HL-60/S4 (cell line): Measurements from ENCODE around the gene KDM2A.

ENCODE experiments used
- in situ Hi-C: fragments of 300-500 bp; cut with MboI; formaldehyde crosslinking; loops from 2 replicates; pipeline ENCODE4 v1.14.3; 2022; ENCODE audit warnings: low sequenced_read_pairs

Gene KDM2A

GRCh38 chr11:67271205-67271540 is 152.1 kb downstream of the KDM2A start:
- in situ Hi-C loops = no loop called here

- in situ Hi-C loops = no loop called here
These were observed 152.7 kb downstream of the KDM2A start for GRCh38 chr11:67271541-67272284.

- in situ Hi-C loops = no loop called here
These were observed 153.5 kb downstream of the KDM2A start for GRCh38 chr11:67272327-67273259.

- in situ Hi-C loops = no loop called here
These were observed 154.4 kb downstream of the KDM2A start for GRCh38 chr11:67273260-67273990.

- in situ Hi-C loops = no loop called here
These were observed 155.9 kb downstream of the KDM2A start for GRCh38 chr11:67274768-67275605.

GRCh38 chr11:67275606-67276409 is 156.7 kb downstream of the KDM2A start:
- in situ Hi-C loops = no loop called here

GRCh38 chr11:67276781-67277230 is 157.7 kb downstream of the KDM2A start:
- in situ Hi-C loops = no loop called here

GRCh38 chr11:67277231-67277961 is 158.3 kb downstream of the KDM2A start:
- in situ Hi-C loops = no loop called here

GRCh38 chr11:67278135-67278938 is 159.3 kb downstream of the KDM2A start:
- in situ Hi-C loops = no loop called here

GRCh38 chr11:67278939-67279588 is 160.0 kb downstream of the KDM2A start:
- in situ Hi-C loops = no loop called here

GRCh38 chr11:67279589-67280340 is 160.7 kb downstream of the KDM2A start:
- in situ Hi-C loops = no loop called here

GRCh38 chr11:67280341-67280787 is 161.3 kb downstream of the KDM2A start:
- in situ Hi-C loops = no loop called here

- in situ Hi-C loops = no loop called here
These were observed 161.9 kb downstream of the KDM2A start for GRCh38 chr11:67280788-67281551.

- in situ Hi-C loops = no loop called here
These were observed 162.6 kb downstream of the KDM2A start for GRCh38 chr11:67281552-67282150.

- in situ Hi-C loops = no loop called here
These were observed 163.3 kb downstream of the KDM2A start for GRCh38 chr11:67282155-67282875.
